HepG2 (cell line): ENCODE results near the gene ZNF385B. TPM values are rescaled to one million over a fixed set of nuclear protein-coding genes. Genes with fewer than 3 reads are reported as not detected.

Source experiments
- CREM ChIP-seq, 2 experiments: sonication (generic) in 1 of 2; formaldehyde crosslinking in 1 of 2; IDR thresholded peaks; 2 replicates each; pipeline versions ENCODE4 v1.4.0 to v1.6.1; 2016 to 2020; ENCODE audit warnings: antibody characterized with exemption in 1 of 2, mild to moderate bottlenecking in 1 of 2, missing genetic modification reagents in 1 of 2
- GATA4 ChIP-seq: sonication (generic); IDR thresholded peaks from 2 replicates; pipeline ENCODE4 v1.6.1; 2016; ENCODE audit warnings: antibody characterized with exemption, low read depth, borderline replicate concordance
- KDM3A ChIP-seq: IDR thresholded peaks from 2 replicates; pipeline ENCODE4 v1.6.1; 2018; ENCODE audit warnings: low read depth, missing compliant biosample characterization
- MBD4 ChIP-seq: IDR thresholded peaks from 2 replicates; pipeline ENCODE4 v1.6.1; 2012; ENCODE audit warnings: low read length, inconsistent platforms, borderline replicate concordance
- NBN ChIP-seq: fragments of 450-650 bp; conservative IDR thresholded peaks from 2 replicates; pipeline ENCODE4 v1.6.1; 2017
- RCOR2 ChIP-seq: IDR thresholded peaks from 2 replicates; pipeline ENCODE4 v1.6.1; 2016; ENCODE audit warnings: missing biosample characterization, missing genetic modification reagents
- TBL1XR1 ChIP-seq: fragments of 150-350 bp; IDR thresholded peaks from 2 replicates; pipeline ENCODE4 v1.6.1; 2014; ENCODE audit warnings: borderline replicate concordance, low read length; ENCODE audit not compliant: partially characterized antibody
- TEAD2 ChIP-seq: sonication (generic); formaldehyde crosslinking; IDR thresholded peaks from 2 replicates; pipeline ENCODE4 v1.9.0; 2021; ENCODE audit warnings: missing genetic modification reagents
- TGIF2 ChIP-seq: IDR thresholded peaks from 2 replicates; pipeline ENCODE4 v1.6.1; 2016; ENCODE audit warnings: control low read depth, missing compliant biosample characterization
- TMF1 ChIP-seq: sonication (generic); formaldehyde crosslinking; IDR thresholded peaks from 2 replicates; pipeline ENCODE4 v1.8.1; 2022; ENCODE audit warnings: low read depth, missing genetic modification reagents
- ZBTB3 ChIP-seq: sonication (generic); formaldehyde crosslinking; IDR thresholded peaks from 2 replicates; pipeline ENCODE4 v1.4.0; 2020; ENCODE audit warnings: low read depth, mild to moderate bottlenecking, moderate library complexity, missing genetic modification reagents, borderline replicate concordance
- ZSCAN9 ChIP-seq: IDR thresholded peaks from 2 replicates; pipeline ENCODE4 v1.6.1; 2016; ENCODE audit warnings: borderline replicate concordance
- polyA plus RNA-seq, 8 experiments: library from polyadenylated mRNA; depleted of rRNA in 3 of 8; stranded (reverse) in 7 of 8; unstranded in 1 of 8; fragments of >200 nt; fragmentation: Illumina TruSeq in 4 of 8; extraction: Trizol in 4 of 8; gene quantifications; 2 replicates each; pipeline versions ENCODE4 v1.2.1 to v1.2.3, GENCODE V29; 2011 to 2016; ENCODE audit warnings: low read depth in 4 of 8, missing spikeins in 1 of 8, mixed read lengths in 1 of 8; ENCODE audit not compliant: insufficient read depth in 1 of 8
- total RNA-seq, 5 experiments: library from RNA; depleted of rRNA; stranded (reverse); fragments of >200 nt; fragmentation: Illumina TruSeq; extraction: Trizol; gene quantifications; 2 replicates each; pipeline ENCODE4 v1.2.3, GENCODE V29; 2016; ENCODE audit warnings: low read depth in 1 of 5
- TF ChIP-seq, protein P1 (sequence below): sonication (generic); formaldehyde crosslinking; IDR thresholded peaks from 2 replicates; pipeline ENCODE4 v1.5.0; 2020; ENCODE audit warnings: mild to moderate bottlenecking, missing genetic modification reagents, borderline replicate concordance
- TF ChIP-seq, protein P2 (sequence below): sonication (generic); formaldehyde crosslinking; IDR thresholded peaks from 2 replicates; pipeline ENCODE4 v1.9.0; 2021; ENCODE audit warnings: missing genetic modification reagents, borderline replicate concordance
- TF ChIP-seq, protein P3 (sequence below): sonication (generic); formaldehyde crosslinking; IDR thresholded peaks from 2 replicates; pipeline ENCODE4 v1.8.1; 2023; ENCODE audit warnings: missing genetic modification reagents, mild to moderate bottlenecking, borderline replicate concordance
- TF ChIP-seq, protein P4 (sequence below): sonication (generic); formaldehyde crosslinking; IDR thresholded peaks from 2 replicates; pipeline ENCODE4 v1.5.1; 2020; ENCODE audit warnings: mild to moderate bottlenecking, moderate library complexity, missing genetic modification reagents

ZNF385B gene
- total and polyA plus RNA-seq, 2 of the 13 experiments (the other 11 are each of a cell fraction or from before 2014, with no cell fraction given): 3.3 to 6.7 TPM

DNA sequence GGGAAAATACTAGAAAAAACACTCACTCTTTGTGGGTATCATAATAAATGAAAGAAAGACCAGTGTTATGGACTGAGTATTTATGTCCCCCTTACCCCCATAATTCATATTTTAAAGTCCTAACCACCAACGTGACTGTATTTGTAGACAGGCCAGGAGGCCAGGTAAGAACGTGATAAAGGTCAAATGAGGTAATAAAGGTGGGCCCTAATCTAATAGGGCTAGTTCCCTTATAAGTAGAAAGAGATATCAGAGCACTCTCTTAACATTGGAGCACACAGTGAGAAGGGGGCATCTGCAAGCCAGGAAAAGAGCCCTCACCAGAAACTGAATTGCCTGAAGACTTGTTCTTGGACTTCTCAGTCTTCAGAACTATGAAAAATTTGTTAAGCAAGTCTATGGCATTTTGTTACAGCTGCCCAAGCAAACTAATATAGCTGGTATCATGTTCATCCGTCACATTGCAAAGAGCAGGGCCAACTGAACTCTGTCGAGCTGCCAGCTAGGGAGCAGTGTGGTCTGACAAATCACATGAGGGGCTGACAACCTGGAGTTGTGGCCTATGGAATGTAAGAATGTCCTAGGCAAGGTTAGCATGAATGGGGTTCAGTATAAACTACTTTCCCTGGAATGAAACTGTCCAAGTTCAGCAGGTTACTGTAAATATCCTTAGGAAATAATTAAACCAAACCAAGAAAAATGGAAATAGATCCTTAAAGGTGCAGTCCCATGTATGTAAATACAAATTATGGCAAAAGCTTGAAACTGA lies 280.9 kb downstream of the ZNF385B start (continued):
- 0 out of 2 replicates have a peak, but pooled peaks have one; percentile 22 for TF ChIP-seq TGIF2 (CRISPR knock-in tag)
- TF ChIP-seq TMF1 (CRISPR knock-in tag): no peak
- TF ChIP-seq, protein P1, sequence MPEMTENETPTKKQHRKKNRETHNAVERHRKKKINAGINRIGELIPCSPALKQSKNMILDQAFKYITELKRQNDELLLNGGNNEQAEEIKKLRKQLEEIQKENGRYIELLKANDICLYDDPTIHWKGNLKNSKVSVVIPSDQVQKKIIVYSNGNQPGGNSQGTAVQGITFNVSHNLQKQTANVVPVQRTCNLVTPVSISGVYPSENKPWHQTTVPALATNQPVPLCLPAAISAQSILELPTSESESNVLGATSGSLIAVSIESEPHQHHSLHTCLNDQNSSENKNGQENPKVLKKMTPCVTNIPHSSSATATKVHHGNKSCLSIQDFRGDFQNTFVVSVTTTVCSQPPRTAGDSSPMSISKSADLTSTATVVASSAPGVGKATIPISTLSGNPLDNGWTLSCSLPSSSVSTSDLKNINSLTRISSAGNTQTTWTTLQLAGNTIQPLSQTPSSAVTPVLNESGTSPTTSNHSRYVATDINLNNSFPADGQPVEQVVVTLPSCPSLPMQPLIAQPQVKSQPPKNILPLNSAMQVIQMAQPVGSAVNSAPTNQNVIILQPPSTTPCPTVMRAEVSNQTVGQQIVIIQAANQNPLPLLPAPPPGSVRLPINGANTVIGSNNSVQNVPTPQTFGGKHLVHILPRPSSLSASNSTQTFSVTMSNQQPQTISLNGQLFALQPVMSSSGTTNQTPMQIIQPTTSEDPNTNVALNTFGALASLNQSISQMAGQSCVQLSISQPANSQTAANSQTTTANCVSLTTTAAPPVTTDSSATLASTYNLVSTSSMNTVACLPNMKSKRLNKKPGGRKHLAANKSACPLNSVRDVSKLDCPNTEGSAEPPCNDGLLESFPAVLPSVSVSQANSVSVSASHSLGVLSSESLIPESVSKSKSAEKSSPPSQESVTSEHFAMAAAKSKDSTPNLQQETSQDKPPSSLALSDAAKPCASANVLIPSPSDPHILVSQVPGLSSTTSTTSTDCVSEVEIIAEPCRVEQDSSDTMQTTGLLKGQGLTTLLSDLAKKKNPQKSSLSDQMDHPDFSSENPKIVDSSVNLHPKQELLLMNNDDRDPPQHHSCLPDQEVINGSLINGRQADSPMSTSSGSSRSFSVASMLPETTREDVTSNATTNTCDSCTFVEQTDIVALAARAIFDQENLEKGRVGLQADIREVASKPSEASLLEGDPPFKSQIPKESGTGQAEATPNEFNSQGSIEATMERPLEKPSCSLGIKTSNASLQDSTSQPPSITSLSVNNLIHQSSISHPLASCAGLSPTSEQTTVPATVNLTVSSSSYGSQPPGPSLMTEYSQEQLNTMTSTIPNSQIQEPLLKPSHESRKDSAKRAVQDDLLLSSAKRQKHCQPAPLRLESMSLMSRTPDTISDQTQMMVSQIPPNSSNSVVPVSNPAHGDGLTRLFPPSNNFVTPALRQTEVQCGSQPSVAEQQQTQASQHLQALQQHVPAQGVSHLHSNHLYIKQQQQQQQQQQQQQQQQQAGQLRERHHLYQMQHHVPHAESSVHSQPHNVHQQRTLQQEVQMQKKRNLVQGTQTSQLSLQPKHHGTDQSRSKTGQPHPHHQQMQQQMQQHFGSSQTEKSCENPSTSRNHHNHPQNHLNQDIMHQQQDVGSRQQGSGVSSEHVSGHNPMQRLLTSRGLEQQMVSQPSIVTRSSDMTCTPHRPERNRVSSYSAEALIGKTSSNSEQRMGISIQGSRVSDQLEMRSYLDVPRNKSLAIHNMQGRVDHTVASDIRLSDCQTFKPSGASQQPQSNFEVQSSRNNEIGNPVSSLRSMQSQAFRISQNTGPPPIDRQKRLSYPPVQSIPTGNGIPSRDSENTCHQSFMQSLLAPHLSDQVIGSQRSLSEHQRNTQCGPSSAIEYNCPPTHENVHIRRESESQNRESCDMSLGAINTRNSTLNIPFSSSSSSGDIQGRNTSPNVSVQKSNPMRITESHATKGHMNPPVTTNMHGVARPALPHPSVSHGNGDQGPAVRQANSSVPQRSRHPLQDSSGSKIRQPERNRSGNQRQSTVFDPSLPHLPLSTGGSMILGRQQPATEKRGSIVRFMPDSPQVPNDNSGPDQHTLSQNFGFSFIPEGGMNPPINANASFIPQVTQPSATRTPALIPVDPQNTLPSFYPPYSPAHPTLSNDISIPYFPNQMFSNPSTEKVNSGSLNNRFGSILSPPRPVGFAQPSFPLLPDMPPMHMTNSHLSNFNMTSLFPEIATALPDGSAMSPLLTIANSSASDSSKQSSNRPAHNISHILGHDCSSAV (CRISPR knock-in tag): no peak
- no peak for TF ChIP-seq MBD4
- TF ChIP-seq, protein P2, sequence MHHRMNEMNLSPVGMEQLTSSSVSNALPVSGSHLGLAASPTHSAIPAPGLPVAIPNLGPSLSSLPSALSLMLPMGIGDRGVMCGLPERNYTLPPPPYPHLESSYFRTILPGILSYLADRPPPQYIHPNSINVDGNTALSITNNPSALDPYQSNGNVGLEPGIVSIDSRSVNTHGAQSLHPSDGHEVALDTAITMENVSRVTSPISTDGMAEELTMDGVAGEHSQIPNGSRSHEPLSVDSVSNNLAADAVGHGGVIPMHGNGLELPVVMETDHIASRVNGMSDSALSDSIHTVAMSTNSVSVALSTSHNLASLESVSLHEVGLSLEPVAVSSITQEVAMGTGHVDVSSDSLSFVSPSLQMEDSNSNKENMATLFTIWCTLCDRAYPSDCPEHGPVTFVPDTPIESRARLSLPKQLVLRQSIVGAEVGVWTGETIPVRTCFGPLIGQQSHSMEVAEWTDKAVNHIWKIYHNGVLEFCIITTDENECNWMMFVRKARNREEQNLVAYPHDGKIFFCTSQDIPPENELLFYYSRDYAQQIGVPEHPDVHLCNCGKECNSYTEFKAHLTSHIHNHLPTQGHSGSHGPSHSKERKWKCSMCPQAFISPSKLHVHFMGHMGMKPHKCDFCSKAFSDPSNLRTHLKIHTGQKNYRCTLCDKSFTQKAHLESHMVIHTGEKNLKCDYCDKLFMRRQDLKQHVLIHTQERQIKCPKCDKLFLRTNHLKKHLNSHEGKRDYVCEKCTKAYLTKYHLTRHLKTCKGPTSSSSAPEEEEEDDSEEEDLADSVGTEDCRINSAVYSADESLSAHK (CRISPR knock-in tag): no peak
- no peak for TF ChIP-seq NBN
- TF ChIP-seq TBL1XR1: no peak
- TF ChIP-seq, protein P3, sequence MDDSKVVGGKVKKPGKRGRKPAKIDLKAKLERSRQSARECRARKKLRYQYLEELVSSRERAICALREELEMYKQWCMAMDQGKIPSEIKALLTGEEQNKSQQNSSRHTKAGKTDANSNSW (CRISPR knock-in tag): no peak
- TF ChIP-seq GATA4: no peak
- no peak for TF ChIP-seq RCOR2 (CRISPR knock-in tag)
- no peak for TF ChIP-seq KDM3A (CRISPR knock-in tag)
- TF ChIP-seq ZBTB3 (CRISPR knock-in tag): no peak
- no peak for TF ChIP-seq TEAD2
- no peak for TF ChIP-seq CREM (IDR thresholded peaks at IDR 0.05)
- TF ChIP-seq CREM (CRISPR knock-in tag; IDR thresholded peaks at IDR 0.05): no peak
- peak; percentile 97; the same call in 1 of the 2 replicates for TF ChIP-seq ZSCAN9 (CRISPR knock-in tag)
- TF ChIP-seq, protein P4, sequence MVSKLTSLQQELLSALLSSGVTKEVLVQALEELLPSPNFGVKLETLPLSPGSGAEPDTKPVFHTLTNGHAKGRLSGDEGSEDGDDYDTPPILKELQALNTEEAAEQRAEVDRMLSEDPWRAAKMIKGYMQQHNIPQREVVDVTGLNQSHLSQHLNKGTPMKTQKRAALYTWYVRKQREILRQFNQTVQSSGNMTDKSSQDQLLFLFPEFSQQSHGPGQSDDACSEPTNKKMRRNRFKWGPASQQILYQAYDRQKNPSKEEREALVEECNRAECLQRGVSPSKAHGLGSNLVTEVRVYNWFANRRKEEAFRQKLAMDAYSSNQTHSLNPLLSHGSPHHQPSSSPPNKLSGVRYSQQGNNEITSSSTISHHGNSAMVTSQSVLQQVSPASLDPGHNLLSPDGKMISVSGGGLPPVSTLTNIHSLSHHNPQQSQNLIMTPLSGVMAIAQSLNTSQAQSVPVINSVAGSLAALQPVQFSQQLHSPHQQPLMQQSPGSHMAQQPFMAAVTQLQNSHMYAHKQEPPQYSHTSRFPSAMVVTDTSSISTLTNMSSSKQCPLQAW: peak; percentile 55
